RPMI7951 (cell line): ENCODE results near the gene EBPL. TPM values are rescaled to one million over a fixed set of nuclear protein-coding genes. Genes with fewer than 3 reads are reported as not detected.
A peak's percentile ranks its signal among the peaks of the same experiment; 100 is the strongest.

Source experiments
- DNase-seq: peaks from one replicate; pipeline ENCODE4 v3.0.0-alpha.2; 2012; ENCODE audit warnings: low read depth
- total RNA-seq: library from RNA; depleted of rRNA; stranded (reverse); fragments of >200 nt; shearing (Covaris generic); gene quantifications from 2 replicates; pipeline ENCODE4 v1.2.3, GENCODE V29; 2014

EBPL gene
- total RNA-seq, 1 experiment from 2014 or later: 52.3 TPM

GRCh38 chr13:49676581-49677298 lies 14.5 kb downstream of the EBPL start:
- no peak for DNase-seq

- DNase-seq: no peak
These were observed 20.5 kb downstream of the EBPL start for GRCh38 chr13:49670828-49671227.

GRCh38 chr13:49669735-49670309 lies 21.5 kb downstream of the EBPL start:
- DNase-seq: peak; percentile 49

- peak; percentile 32 for DNase-seq
These were observed 23.5 kb downstream of the EBPL start for GRCh38 chr13:49667773-49668172.

GRCh38 chr13:49664606-49665005 lies 26.7 kb downstream of the EBPL start:
- no peak for DNase-seq

GRCh38 chr13:49657241-49657641 lies 34.0 kb downstream of the EBPL start:
- DNase-seq: no peak

GRCh38 chr13:49655906-49656305 lies 35.4 kb downstream of the EBPL start:
- DNase-seq: no peak

GRCh38 chr13:49654011-49654410 lies 37.3 kb downstream of the EBPL start:
- no peak for DNase-seq

GRCh38 chr13:49653478-49653877 lies 37.8 kb downstream of the EBPL start:
- DNase-seq: no peak

- peak; percentile 48 for DNase-seq
These were observed 38.7 kb downstream of the EBPL start for GRCh38 chr13:49652355-49653305.

- no peak for DNase-seq
These were observed 39.5 kb downstream of the EBPL start for GRCh38 chr13:49651570-49652354.

- no peak for DNase-seq
These were observed 41.3 kb downstream of the EBPL start for GRCh38 chr13:49649963-49650312.

- peak; percentile 39 for DNase-seq
These were observed 41.9 kb downstream of the EBPL start for GRCh38 chr13:49649244-49649962.

GRCh38 chr13:49646688-49647087 lies 44.6 kb downstream of the EBPL start:
- no peak for DNase-seq

GRCh38 chr13:49645451-49645850 lies 45.8 kb downstream of the EBPL start:
- DNase-seq: no peak

GRCh38 chr13:49643035-49643646 lies 48.1 kb downstream of the EBPL start:
- no peak for DNase-seq

- peak; percentile 67 for DNase-seq
These were observed 49.4 kb downstream of the EBPL start for GRCh38 chr13:49641801-49642291.

- no peak for DNase-seq
These were observed 52.6 kb downstream of the EBPL start for GRCh38 chr13:49638744-49639072.

- DNase-seq: no peak
These were observed 53.1 kb downstream of the EBPL start for GRCh38 chr13:49638030-49638743.

- DNase-seq: no peak
These were observed 54.6 kb downstream of the EBPL start for GRCh38 chr13:49636705-49637104.
